Osteocyte (in vitro differentiated cells): ENCODE results near the gene PTRH1. TPM values are rescaled to one million over a fixed set of nuclear protein-coding genes. Genes with fewer than 3 reads are reported as not detected.
"Not testable (repeated sequence)": the region's sequence is repeated elsewhere in the genome, so short reads cannot be mapped to it uniquely, and the experiment has no call there.

Experiments
- DNase-seq: peaks from one replicate; pipeline ENCODE4 v3.0.0; 2021; ENCODE audit warnings: mixed read lengths; ENCODE audit not compliant: unreplicated experiment; ENCODE audit errors: extremely low spot score
- H3K27ac Mint-ChIP-seq: one replicate; pipeline ENCODE4 v1.8.0; 2021; ENCODE audit warnings: mild to moderate bottlenecking, mixed read lengths; ENCODE audit not compliant: unreplicated experiment
- H3K27me3 Mint-ChIP-seq: one replicate; pipeline ENCODE4 v1.8.0; 2021; ENCODE audit warnings: mixed read lengths; ENCODE audit not compliant: unreplicated experiment
- H3K36me3 Mint-ChIP-seq: one replicate; pipeline ENCODE4 v1.8.0; 2021; ENCODE audit warnings: mixed read lengths; ENCODE audit not compliant: unreplicated experiment
- H3K4me1 Mint-ChIP-seq: one replicate; pipeline ENCODE4 v1.8.0; 2021; ENCODE audit warnings: mixed read lengths; ENCODE audit not compliant: unreplicated experiment
- H3K4me3 Mint-ChIP-seq: one replicate; pipeline ENCODE4 v1.8.0; 2021; ENCODE audit warnings: mild to moderate bottlenecking, moderate library complexity, mixed read lengths; ENCODE audit not compliant: unreplicated experiment
- H3K9me3 Mint-ChIP-seq: one replicate; pipeline ENCODE4 v1.8.0; 2021; ENCODE audit warnings: mixed read lengths; ENCODE audit not compliant: unreplicated experiment
- CTCF ChIP-seq: fragments of 200-600 bp; sonication (generic); IDR thresholded peaks from 2 replicates; pipeline ENCODE4 v1.5.0; 2021; ENCODE audit warnings: antibody characterized with exemption, mild to moderate bottlenecking, moderate library complexity
- total RNA-seq: library from RNA; stranded (reverse); gene quantifications from 2 replicates; pipeline ENCODE4 v1.2.1, GENCODE V29; 2021

PTRH1 gene
- total RNA-seq, 1 donor from 2014 or later: 10.6 TPM

- DNase-seq: no peak
- no peaks in the 10 kb centered on the region for H3K27me3 Mint-ChIP-seq
- peaks cover 50% of the 10 kb centered on the region for H3K4me1 Mint-ChIP-seq
- no peak for TF ChIP-seq CTCF
- H3K27ac Mint-ChIP-seq: no peak overlapping the region
- no peak overlapping the region for H3K4me3 Mint-ChIP-seq
- H3K9me3 Mint-ChIP-seq: no peaks in the 10 kb centered on the region
- peaks cover 12% of the 10 kb centered on the region for H3K36me3 Mint-ChIP-seq
Observed at GRCh38 chr9:127761061-127761460, 45.6 kb upstream of the PTRH1 start.

- no peak overlapping the region for H3K27ac Mint-ChIP-seq
- peaks cover 6% of the 10 kb centered on the region for H3K36me3 Mint-ChIP-seq
- TF ChIP-seq CTCF: no peak
- no peak overlapping the region for H3K4me3 Mint-ChIP-seq
- no peak for DNase-seq
- peaks cover 31% of the 10 kb centered on the region for H3K4me1 Mint-ChIP-seq
- H3K9me3 Mint-ChIP-seq: no peaks in the 10 kb centered on the region
- H3K27me3 Mint-ChIP-seq: no peaks in the 10 kb centered on the region
Observed at GRCh38 chr9:127758843-127759242, 43.4 kb upstream of the PTRH1 start.

- H3K27me3 Mint-ChIP-seq, H3K27ac Mint-ChIP-seq, H3K4me3 Mint-ChIP-seq, H3K9me3 Mint-ChIP-seq, H3K36me3 Mint-ChIP-seq, DNase-seq: not testable (repeated sequence)
- peaks cover 11% of the 10 kb centered on the region for H3K4me1 Mint-ChIP-seq
Observed at GRCh38 chr9:127756776-127757175, 41.3 kb upstream of the PTRH1 start.

GRCh38 chr9:127756233-127756632, 40.8 kb upstream of the PTRH1 start:
- no peak overlapping the region for H3K4me3 Mint-ChIP-seq
- TF ChIP-seq CTCF: no peak
- no peaks in the 10 kb centered on the region for H3K9me3 Mint-ChIP-seq
- H3K27me3 Mint-ChIP-seq: no peaks in the 10 kb centered on the region
- H3K4me1 Mint-ChIP-seq: peaks cover 9% of the 10 kb centered on the region
- DNase-seq: no peak
- H3K27ac Mint-ChIP-seq: no peak overlapping the region
- H3K36me3 Mint-ChIP-seq: peaks cover 10% of the 10 kb centered on the region

- no peak for DNase-seq
- Mint-ChIP-seq H3K36me3 (peaks cover 16% of the 10 kb centered on the region), H3K4me3 (no peak overlapping the region), H3K27me3 (no peaks in the 10 kb centered on the region), H3K27ac (no peak overlapping the region), H3K4me1 (peaks cover 9% of the 10 kb centered on the region), H3K9me3 (no peaks in the 10 kb centered on the region)
- TF ChIP-seq CTCF: no peak
Observed at GRCh38 chr9:127755061-127756060, 39.9 kb upstream of the PTRH1 start.
